Inflammatory macrophage (primary cell): ENCODE measurements around the gene EMC1.
A peak's percentile ranks its signal among the peaks of the same experiment; 100 is the strongest.
"Not testable (repeated sequence)": the region's sequence is repeated elsewhere in the genome, so short reads cannot be mapped to it uniquely, and the experiment has no call there.

Experiments used
- DNase-seq, 2 donors: peaks; one replicate each; pipeline ENCODE4 v3.0.0-alpha.2; 2020 to 2022

Gene EMC1

GRCh38 chr1:19187852-19188251, 63.5 kb downstream of the EMC1 start:
- DNase-seq = no peak

DNA sequence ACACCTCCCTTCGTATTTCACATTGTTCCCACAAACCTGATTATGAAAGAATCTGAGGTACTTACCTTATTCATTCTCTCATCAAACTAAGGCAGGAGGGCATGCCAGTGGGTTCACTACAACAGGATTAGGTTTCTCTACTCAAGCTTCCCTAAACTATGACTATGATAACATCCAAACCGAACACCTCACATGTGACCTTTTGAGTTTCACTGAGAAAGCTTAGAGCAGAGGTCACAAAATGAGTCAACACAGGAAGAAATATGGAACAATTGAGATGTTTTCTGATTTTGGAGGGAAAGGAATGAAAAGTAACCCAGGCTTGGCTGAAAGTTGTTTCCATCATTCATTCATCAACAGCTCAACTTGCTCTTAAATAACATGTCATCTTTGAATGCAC, 65.3 kb downstream of the EMC1 start:
- DNase-seq = no peak

DNA sequence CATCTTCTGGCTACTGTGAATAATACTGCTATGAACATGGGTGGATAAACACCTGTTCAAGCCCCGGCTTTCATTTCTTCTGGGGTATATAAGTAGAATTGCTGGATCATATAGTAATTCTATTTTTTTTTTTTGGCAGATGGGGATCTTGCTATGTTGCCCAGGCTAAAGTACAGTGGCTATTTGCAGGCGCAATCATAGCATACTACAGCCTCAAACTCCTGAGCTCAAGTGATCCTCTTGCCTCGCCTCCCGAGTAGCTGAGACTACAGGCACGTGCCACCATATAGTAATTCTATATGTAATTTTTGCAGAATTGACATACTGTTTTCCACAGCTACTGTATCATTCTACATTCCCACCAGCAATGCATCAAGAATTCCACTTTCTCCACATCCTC, 69.1 kb downstream of the EMC1 start:
- DNase-seq = no peak

DNA sequence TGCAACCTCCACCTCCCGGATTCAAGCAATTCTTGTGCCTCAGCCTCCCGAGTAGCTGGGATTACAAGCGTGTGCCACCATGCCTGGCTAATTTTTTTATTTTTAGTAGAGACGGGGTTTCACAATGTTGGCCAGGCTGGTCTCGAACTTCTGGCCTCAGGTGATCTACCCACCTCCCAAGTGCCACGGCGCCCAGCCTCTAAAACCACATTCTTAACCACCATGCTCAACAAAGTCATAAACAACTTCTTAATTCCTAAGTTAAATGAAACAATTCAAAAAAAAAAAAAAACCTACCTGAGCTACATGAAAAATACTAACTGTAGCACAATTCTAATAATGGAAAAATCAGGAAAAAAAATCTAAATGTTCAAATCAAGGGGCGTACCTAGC, 71.1 kb downstream of the EMC1 start:
- DNase-seq = not testable (repeated sequence)

- peak; percentile 11 to 16 for DNase-seq
Measured at GRCh38 chr1:19179597-19180264, 71.6 kb downstream of the EMC1 start.

DNA sequence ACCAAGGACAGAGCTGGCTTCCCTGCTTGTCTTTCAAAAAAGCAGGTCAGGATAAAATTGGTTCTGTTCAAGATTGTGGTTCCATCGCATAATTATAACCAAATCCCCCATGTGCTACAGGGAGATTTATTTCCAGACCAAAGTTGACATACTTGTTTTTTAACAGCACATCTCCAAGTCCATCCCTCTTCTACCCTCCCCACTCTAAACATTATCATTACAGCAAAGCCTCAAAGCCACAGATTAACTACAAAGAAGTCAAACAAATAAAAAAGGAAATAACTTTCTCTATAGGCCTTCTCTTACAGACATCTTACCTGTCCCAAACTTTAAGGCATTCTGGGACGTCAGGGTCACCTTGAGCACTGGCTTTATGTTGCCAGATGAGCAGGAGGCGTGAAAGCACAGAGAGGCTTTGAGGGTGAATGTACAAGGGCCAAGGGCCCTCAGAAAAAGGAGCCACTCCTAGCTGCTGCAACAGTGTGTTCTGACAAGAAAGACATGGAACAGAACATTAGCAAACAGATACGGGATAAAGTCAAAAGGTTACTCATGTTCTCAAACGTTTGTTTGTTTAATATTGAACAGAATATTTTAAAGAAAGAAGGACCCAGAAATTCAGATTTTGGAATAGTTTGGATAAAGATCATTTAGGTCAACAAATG, 72.5 kb downstream of the EMC1 start:
- no peak for DNase-seq

DNA sequence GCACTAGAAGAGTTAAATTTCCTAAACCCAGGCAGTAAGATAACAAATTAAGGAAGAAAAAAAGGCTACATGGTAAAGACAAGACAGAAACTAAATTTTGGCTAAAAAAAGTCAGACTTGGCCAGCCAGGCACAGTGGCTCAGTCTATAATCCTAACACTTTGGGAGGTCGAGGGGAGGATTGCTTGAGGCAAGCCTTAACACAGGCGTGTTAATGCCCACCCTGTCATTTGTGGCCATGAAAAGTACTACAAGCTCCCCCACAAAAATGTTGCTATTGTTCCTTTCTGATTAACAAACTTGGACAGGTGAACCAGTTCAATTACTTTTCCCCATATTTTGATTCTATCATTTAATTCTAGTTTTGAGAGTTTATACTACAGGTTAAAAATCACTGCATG, 73.5 kb downstream of the EMC1 start:
- DNase-seq = no peak

DNA sequence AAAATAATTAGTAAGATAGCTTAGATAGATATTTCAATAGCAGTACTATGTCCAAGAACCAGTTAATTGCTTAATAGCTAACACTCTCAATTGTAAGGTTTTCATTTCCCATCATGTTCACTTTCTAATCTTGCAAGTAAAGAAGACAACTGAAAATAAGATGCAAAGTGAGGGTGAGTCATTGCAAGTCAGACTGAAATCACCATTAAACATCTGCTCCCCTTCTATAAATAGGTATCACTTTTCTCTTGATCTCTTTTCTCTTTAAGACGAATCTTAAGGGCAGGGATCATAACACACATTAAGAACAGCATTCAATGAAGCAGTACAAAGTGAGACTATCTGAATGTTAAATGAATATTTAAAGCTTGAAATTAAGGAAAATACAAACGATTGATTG, 81.7 kb downstream of the EMC1 start:
- DNase-seq = no peak

GRCh38 chr1:19167140-19167539, 84.2 kb downstream of the EMC1 start:
- DNase-seq = no peak

GRCh38 chr1:19166066-19166465, 85.3 kb downstream of the EMC1 start:
- DNase-seq = no peak
